Measurements from ENCODE around the gene ADAMTSL2. TPM values are rescaled to one million over a fixed set of nuclear protein-coding genes. Genes with fewer than 3 reads are reported as not detected.

Gene ADAMTSL2
- total RNA-seq, 1 donor from 2014 or later, result 17.4 TPM

- no peaks in the 10 kb centered on the region for H3K27me3 ChIP-seq
- no peak overlapping the region for H3K4me3 ChIP-seq
- ATAC-seq (no peak), DNase-seq (no peak)
- no peaks in the 10 kb centered on the region for H3K9me3 ChIP-seq
- intact Hi-C loops (cut with DNase I), result no loop called here
- peaks cover 24% of the 10 kb centered on the region for H3K4me1 ChIP-seq
- H3K36me3 ChIP-seq, result no peaks in the 10 kb centered on the region
- TF ChIP-seq CTCF (IDR thresholded peaks at IDR 0.05), result no peak
- no peak overlapping the region for H3K27ac ChIP-seq
These were observed 23.5 kb upstream of the ADAMTSL2 start for GRCh38 chr9:133510926-133511505.

- intact Hi-C loops (cut with DNase I), result no loop called here
- Histone ChIP-seq H3K36me3 (no peaks in the 10 kb centered on the region), H3K4me3 (no peak overlapping the region), H3K9me3 (no peaks in the 10 kb centered on the region), H3K27ac (no peak overlapping the region), H3K4me1 (peaks cover 21% of the 10 kb centered on the region), H3K27me3 (no peaks in the 10 kb centered on the region)
- no peak for ATAC-seq
- no peak for TF ChIP-seq CTCF (IDR thresholded peaks at IDR 0.05)
- no peak for DNase-seq
These were observed 22.9 kb upstream of the ADAMTSL2 start for GRCh38 chr9:133511607-133512006.

- Histone ChIP-seq H3K27ac (no peak overlapping the region), H3K27me3 (no peaks in the 10 kb centered on the region), H3K4me3 (no peak overlapping the region), H3K36me3 (no peaks in the 10 kb centered on the region), H3K9me3 (no peaks in the 10 kb centered on the region), H3K4me1 (peaks cover 21% of the 10 kb centered on the region)
- intact Hi-C loops (cut with DNase I), result no loop called here
- no peak for TF ChIP-seq CTCF (IDR thresholded peaks at IDR 0.05)
- no peak for ATAC-seq
- no peak for DNase-seq
These were observed 22.0 kb upstream of the ADAMTSL2 start for GRCh38 chr9:133512253-133513213.

GRCh38 chr9:133513214-133514100 lies 21.0 kb upstream of the ADAMTSL2 start:
- intact Hi-C loops (cut with DNase I), result no loop called here
- no peak for DNase-seq
- no peak overlapping the region for H3K27ac ChIP-seq
- no peaks in the 10 kb centered on the region for H3K9me3 ChIP-seq
- H3K4me1 ChIP-seq, result peaks cover 21% of the 10 kb centered on the region
- H3K27me3 ChIP-seq, result peaks cover 2% of the 10 kb centered on the region
- no peak for TF ChIP-seq CTCF (IDR thresholded peaks at IDR 0.05)
- no peak for ATAC-seq
- H3K4me3 ChIP-seq, result no peak overlapping the region
- no peaks in the 10 kb centered on the region for H3K36me3 ChIP-seq

GRCh38 chr9:133514460-133515239 lies 19.9 kb upstream of the ADAMTSL2 start:
- TF ChIP-seq CTCF (IDR thresholded peaks at IDR 0.05), result no peak
- Histone ChIP-seq H3K4me1 (peaks cover 13% of the 10 kb centered on the region), H3K27me3 (peaks cover 4% of the 10 kb centered on the region), H3K4me3 (no peak overlapping the region), H3K27ac (peak overlapping the region; percentile 42), H3K9me3 (no peaks in the 10 kb centered on the region), H3K36me3 (no peaks in the 10 kb centered on the region)
- DNase-seq (no peak), ATAC-seq (no peak)
- intact Hi-C loops (cut with DNase I), result no loop called here

Data from upper lobe of right lung (tissue), 1 donor.